ENCODE measurements around the gene FGF4.

GRCh38 chr11:69812256-69812655 lies 37.1 kb upstream of the FGF4 start:
- TF ChIP-seq BHLHE40 (IDR thresholded peaks at IDR 0.05; ENCODE audit: borderline replicate concordance), result no peak
- TF ChIP-seq SP1 (IDR thresholded peaks at IDR 0.05), result no peak
- TF ChIP-seq FOXA1 (IDR thresholded peaks at IDR 0.05), result no peak
- no peak for TF ChIP-seq ARNT (IDR thresholded peaks at IDR 0.05)
- no peak for TF ChIP-seq FOXM1 (IDR thresholded peaks at IDR 0.05; ENCODE audit: borderline replicate concordance)
- TF ChIP-seq ELF4 (IDR thresholded peaks at IDR 0.05), result no peak

All from HEK293T (cell line).